ENCODE measurements around the gene OTOP1.

- TF ChIP-seq CTCF (IDR thresholded peaks at IDR 0.05) (no peak), POLR2AphosphoS5 (IDR thresholded peaks at IDR 0.05; ENCODE audit: low read depth, low read length) (no peak), TCF7L2 (IDR thresholded peaks at IDR 0.05; ENCODE audit: low read depth, low read length) (no peak)
Observed at GRCh38 chr4:4228356-4228668, 1.6 kb upstream of the OTOP1 start.
